ENCODE data around the gene CPNE9. TPM values are rescaled to one million over a fixed set of nuclear protein-coding genes. Genes with fewer than 3 reads are reported as not detected.

The CPNE9 gene
- total and polyA plus RNA-seq, 4 experiments from 2014 or later: 0.58 to 0.64 TPM; not detected in 2

Other genes with a start within 250 kb of the CPNE9 start
- not detected for gene LHFPL4, start 150.0 kb upstream of the CPNE9 start, total RNA-seq
- under 1 TPM in 1 of 2 donors, not detected in 1; 0.33 TPM for gene LHFPL4, start 150.0 kb upstream of the CPNE9 start, polyA plus RNA-seq
- 10 to 100 TPM; 75.9 to 78.1 TPM for gene MTMR14, start 54.3 kb upstream of the CPNE9 start, total RNA-seq
- 10 to 100 TPM; 51.5 to 88.1 TPM for gene MTMR14, start 54.3 kb upstream of the CPNE9 start, polyA plus RNA-seq
- gene BRPF1, start 27.9 kb downstream of the CPNE9 start, total RNA-seq: 10 to 100 TPM; 40.4 to 40.5 TPM
- gene BRPF1, start 27.9 kb downstream of the CPNE9 start, polyA plus RNA-seq: 10 to 100 TPM in 1 of 2 donors, 1 to 10 TPM in 1; 3.0 to 23.3 TPM
- 10 to 100 TPM; 40.4 to 46.9 TPM for gene OGG1, start 46.1 kb downstream of the CPNE9 start, total RNA-seq
- gene OGG1, start 46.1 kb downstream of the CPNE9 start, polyA plus RNA-seq: 10 to 100 TPM; 29.2 to 31.5 TPM
- gene CAMK1, start 66.1 kb downstream of the CPNE9 start, total RNA-seq: 1 to 10 TPM; 2.1 to 2.6 TPM
- 1 to 10 TPM; 3.5 to 5.8 TPM for gene CAMK1, start 66.1 kb downstream of the CPNE9 start, polyA plus RNA-seq
- gene TADA3, start 88.6 kb downstream of the CPNE9 start, total RNA-seq: 10 to 100 TPM; 37.6 to 41.4 TPM
- gene TADA3, start 88.6 kb downstream of the CPNE9 start, polyA plus RNA-seq: 10 to 100 TPM; 35.3 to 54.6 TPM
- gene ARPC4, start 89.2 kb downstream of the CPNE9 start, total RNA-seq: 100 to 1,000 TPM; 164 to 168 TPM
- gene ARPC4, start 89.2 kb downstream of the CPNE9 start, polyA plus RNA-seq: 100 to 1,000 TPM; 235 to 287 TPM
- 10 to 100 TPM; 81.4 to 91.7 TPM for gene TTLL3, start 106.4 kb downstream of the CPNE9 start, total RNA-seq
- gene TTLL3, start 106.4 kb downstream of the CPNE9 start, polyA plus RNA-seq: 1 to 10 TPM; 3.0 to 5.9 TPM
- 10 to 100 TPM; 63.3 to 67.6 TPM for gene RPUSD3, start 140.2 kb downstream of the CPNE9 start, total RNA-seq
- 10 to 100 TPM; 55.2 to 68.4 TPM for gene RPUSD3, start 140.2 kb downstream of the CPNE9 start, polyA plus RNA-seq
- gene CIDEC, start 176.4 kb downstream of the CPNE9 start, total RNA-seq: not detected
- not detected for gene CIDEC, start 176.4 kb downstream of the CPNE9 start, polyA plus RNA-seq
- gene JAGN1, start 186.8 kb downstream of the CPNE9 start, total RNA-seq: 10 to 100 TPM; 26.5 to 29.1 TPM
- 10 to 100 TPM; 40.8 to 48.3 TPM for gene JAGN1, start 186.8 kb downstream of the CPNE9 start, polyA plus RNA-seq
- 1 to 10 TPM; 1.5 to 2.4 TPM for gene IL17RE, start 199.0 kb downstream of the CPNE9 start, total RNA-seq
- 1 to 10 TPM in 1 of 2 donors, under 1 TPM in 1; 0.65 to 1.6 TPM for gene IL17RE, start 199.0 kb downstream of the CPNE9 start, polyA plus RNA-seq
- gene IL17RC, start 213.3 kb downstream of the CPNE9 start, total RNA-seq: under 1 TPM; 0.61 to 0.81 TPM
- gene IL17RC, start 213.3 kb downstream of the CPNE9 start, polyA plus RNA-seq: 1 to 10 TPM; 5.9 to 8.4 TPM
- 10 to 100 TPM; 47.7 to 58.2 TPM for gene CRELD1, start 230.0 kb downstream of the CPNE9 start, total RNA-seq
- gene CRELD1, start 230.0 kb downstream of the CPNE9 start, polyA plus RNA-seq: 10 to 100 TPM; 17.3 to 28.2 TPM
- 1 to 10 TPM; 8.2 to 9.8 TPM for gene PRRT3, start 248.6 kb downstream of the CPNE9 start, total RNA-seq
- 1 to 10 TPM; 2.9 to 4.6 TPM for gene PRRT3, start 248.6 kb downstream of the CPNE9 start, polyA plus RNA-seq